ENCODE data around the gene BSN.
"Not testable (repeated sequence)": the region's sequence is repeated elsewhere in the genome, so short reads cannot be mapped to it uniquely, and the experiment has no call there.

BSN gene

GRCh38 chr3:49535971-49536874 is 18.1 kb upstream of the BSN start:
- no peak for DNase-seq

GRCh38 chr3:49536875-49537533 is 17.3 kb upstream of the BSN start:
- DNase-seq = no peak

DNA sequence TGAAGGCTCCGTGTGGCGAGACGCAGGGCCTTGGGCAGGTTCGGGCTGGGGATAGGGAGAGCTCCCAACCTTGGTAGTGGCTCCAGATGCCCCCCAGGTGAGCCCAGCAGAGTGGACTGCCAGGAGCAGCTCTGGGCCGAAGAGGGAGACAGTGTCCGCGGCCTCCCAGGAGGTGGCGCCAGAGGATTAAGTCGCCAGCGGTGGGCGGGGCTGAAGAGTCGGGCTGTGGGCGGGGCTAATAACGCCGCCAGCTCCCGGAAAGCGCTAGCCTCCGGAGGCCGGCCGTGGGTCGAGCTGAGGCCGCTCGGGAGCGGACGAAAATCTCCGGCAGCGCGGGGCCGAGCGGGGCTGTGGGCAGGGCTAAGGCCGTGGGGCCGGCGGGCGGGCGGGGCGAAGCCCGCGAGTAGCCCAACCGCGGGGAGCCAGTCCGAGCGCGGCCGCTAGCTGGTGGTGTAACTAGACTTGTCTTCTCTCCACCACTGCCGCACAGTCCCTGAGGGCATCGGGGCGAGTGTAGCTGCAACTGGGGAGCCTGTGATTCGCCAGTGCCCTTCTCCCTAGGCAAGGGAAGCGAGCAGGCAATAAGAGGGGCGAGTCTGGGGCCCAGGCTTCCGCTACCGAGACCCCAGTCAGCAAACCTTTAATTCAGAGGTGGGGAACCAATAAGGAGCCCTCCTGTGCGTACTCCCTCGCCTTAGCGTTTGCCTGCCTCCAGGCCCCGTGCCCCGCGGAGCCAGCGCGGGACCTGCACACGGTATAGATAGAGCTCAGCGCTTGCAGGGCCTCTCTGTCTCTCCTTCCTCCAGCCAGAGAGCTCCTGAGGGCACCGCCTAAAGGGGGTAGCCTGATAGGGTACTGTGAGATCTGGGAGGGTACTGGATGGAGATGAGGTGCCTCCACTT is 14.4 kb upstream of the BSN start:
- peak; percentile 80 for DNase-seq

GRCh38 chr3:49552087-49552486 is 2.2 kb upstream of the BSN start:
- no peak for DNase-seq

- peak; percentile 5 for DNase-seq
Measured at GRCh38 chr3:49553324-49553691, 969 bp upstream of the BSN start.

DNA sequence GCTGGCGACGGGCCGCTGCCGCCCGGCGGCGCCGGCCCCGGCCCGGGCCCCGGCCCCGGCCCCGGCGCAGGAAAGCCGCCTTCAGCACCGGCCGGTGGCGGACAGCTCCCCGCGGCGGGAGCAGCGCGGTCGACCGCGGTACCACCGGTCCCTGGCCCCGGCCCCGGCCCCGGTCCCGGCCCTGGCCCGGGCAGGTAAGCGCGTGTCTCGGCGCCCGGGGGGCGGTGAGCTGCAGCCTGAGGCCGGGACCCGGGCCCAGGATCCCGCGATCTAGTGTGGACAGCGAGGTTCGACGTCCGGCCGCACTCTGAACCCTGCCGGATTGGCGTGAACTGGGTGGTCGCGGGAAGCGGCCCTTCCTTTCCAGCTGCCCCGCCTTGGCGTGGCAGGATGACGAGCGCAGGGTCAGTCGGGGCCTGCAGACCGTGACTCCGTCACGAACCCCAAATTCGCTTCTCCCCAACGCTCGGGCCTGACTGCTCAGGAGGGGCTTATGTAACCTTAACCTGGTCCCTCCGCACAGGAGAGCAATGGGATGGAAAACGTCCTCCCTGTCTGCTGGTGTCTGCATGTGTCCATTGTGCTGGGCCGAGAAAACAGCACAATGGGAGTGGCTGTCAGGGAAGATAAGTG is 472 bp downstream of the BSN start:
- DNase-seq = no peak

- DNase-seq = no peak
Measured at GRCh38 chr3:49556500-49557275, 2.4 kb downstream of the BSN start.

GRCh38 chr3:49563040-49563578 is 8.8 kb downstream of the BSN start:
- DNase-seq = no peak

DNA sequence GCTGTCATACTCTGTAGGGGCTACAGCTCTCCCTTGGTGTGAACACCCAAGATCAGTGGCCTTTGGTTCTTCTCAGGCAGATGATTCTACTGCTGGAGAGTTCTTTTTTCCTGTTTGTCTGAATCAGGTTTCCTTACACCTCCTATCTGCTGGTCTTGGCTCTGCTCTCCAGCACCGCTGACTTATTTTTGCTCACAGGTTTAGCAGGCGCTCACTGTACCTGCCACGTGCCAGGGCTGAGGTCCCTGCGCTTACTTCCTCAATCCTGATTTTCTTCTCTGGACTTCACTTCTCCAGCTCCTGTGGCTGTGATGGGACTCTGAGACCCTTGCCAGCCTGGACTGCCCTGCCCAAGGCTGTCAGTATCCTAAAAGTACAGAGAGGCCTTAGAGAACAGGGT is 9.5 kb downstream of the BSN start:
- DNase-seq = no peak

GRCh38 chr3:49566312-49566711 is 12.0 kb downstream of the BSN start:
- DNase-seq = no peak

GRCh38 chr3:49567406-49567805 is 13.1 kb downstream of the BSN start:
- DNase-seq = no peak

DNA sequence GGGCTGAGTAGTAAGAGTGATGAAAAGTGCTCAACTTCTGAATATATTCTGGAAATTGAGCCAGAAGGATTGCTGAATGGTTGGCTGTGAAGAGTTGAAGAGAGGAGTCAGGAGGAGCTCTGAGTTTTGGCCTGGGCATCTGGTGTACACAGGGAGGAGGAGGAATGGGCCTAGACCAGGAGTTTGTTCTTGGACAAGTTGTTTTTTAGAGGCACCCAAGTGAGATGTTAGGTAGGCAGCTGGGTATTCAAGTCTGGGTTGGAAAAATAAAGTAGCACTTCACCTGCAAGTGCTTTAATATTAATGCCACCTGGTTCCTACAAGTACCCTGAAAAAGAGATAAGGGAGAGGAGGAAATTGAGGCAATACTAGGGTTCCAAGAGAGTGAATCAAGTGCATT is 14.7 kb downstream of the BSN start:
- DNase-seq = no peak

DNA sequence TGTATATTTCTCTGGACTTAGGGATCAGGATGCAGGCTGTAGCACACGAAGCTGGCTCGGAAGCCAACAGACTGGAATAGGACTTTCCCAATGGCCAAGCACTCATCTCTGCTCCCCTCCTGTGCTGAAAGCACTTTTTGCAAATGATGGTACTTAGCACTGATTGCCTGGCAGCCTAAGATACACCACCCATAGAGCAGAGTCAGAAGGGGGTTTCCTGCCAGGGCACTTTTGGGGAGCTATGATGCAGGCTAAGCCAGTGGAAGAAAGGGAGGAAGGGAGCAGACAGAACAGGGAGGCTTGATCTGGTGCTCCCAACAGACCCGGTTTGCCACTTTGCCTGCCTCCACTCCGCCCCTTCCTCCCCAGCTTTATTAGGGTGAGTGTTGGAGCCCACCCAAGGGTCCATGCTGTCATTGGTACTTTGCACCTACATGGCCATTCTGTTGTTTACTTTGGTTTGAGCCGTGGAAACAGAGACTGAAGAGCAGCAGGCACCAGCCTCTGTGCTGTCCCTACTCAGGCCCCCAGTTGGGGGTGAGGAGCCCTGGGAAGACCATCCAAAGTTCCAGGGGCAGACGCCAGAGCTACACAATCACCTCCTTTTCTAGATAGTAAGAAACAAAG is 15.9 kb downstream of the BSN start:
- DNase-seq = no peak

- no peak for DNase-seq
Measured at GRCh38 chr3:49582177-49582576, 27.9 kb downstream of the BSN start.

- not testable (repeated sequence) for DNase-seq
Measured at GRCh38 chr3:49585261-49585755, 31.0 kb downstream of the BSN start.

GRCh38 chr3:49591615-49592014 is 37.3 kb downstream of the BSN start:
- DNase-seq = no peak

DNA sequence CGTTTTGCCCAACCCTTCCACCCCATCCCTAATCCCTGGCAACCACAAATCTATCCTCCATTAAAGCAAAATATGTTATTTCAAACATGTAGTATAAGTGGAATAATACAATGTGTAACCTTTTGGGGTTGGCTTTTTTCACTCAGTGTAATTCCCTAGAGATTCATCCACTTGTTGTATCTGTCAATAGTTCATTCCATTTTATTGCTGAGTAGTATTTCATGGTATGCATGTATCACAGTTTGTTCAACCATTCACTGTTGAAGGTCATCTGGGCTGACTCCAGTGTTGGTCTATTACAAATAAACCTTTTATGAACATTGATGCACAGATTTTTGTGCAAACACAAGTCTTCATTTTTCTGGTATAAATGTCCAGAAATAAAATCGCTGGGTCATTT is 38.8 kb downstream of the BSN start:
- DNase-seq = no peak

DNA sequence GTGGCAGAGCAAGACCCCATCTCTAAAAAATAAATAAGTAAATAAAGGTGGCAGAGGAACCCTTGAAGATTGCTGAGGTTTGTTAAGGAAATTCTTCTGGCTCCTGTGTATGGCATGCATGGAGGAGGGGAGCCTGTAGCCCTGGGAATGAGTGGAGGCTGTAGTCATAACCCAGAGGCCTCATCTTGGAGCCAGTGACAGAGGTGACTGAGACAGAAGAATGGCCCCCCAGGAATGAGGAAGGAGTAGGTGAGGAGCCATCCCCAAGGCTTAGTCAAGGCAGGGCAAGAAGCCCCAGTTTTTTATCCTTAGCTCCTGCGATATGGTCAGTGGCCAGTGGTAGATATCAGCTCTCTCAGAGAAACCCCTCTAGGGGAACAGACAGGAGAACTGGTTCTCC is 46.5 kb downstream of the BSN start:
- DNase-seq = no peak

DNA sequence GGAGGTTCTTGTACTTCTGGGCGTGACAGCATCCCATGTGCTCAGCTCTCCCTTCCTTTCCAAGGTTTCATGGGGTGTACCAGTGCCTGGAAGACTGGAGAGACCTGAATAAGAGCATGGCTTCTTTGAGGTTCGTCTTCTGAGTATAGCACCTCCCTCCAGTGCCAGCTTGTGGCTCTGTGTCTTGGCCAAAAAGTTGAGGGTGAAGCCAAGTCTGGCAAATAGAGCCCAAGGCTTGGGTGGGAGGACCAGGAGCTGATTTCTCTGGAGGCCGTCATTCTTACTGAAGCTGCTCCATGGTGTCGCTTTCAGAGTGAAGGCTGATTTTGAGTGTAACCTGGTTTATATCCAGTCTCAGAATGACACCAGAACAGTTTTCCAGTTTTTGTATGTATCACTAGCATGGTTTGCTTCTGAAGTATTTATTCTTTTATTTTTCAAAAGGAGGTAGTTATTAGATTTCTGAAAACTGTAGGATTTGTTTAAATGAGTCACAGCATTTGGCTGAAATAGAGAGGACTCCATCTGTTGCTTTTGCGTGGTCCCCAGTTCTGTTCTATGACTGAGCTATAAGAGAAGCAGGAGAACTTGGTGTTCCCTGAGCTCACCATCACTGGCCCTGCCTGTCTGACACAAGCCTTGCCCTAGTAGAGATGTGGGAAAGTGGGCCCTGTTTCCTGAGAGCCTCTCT is 47.2 kb downstream of the BSN start:
- DNase-seq = no peak

- no peak for DNase-seq
Measured at GRCh38 chr3:49602049-49602554, 47.8 kb downstream of the BSN start.
